HEK293 (cell line): ENCODE results near the gene RPS19.

Experiments
- CTCF ChIA-PET: fragments of 350-600 bp; formaldehyde crosslinking; extraction: SDS; loops from one replicate; lab custom pipeline; 2021; ENCODE audit warnings: antibody characterized with exemption; lab: Yijun Ruan, JAX
- POLR2A ChIA-PET: fragments of 300-600 bp; formaldehyde crosslinking; extraction: SDS; loops from one replicate; lab custom pipeline; 2020; ENCODE audit warnings: antibody characterized with exemption, inconsistent platforms; lab: Yijun Ruan, JAX
- H3K27ac ChIP-seq: fragments of 200-500 bp; sonication (Bioruptor generic); 2 replicates; pipeline ENCODE4 v1.5.1; 2014; ENCODE audit warnings: low read depth, low read length, control low read depth, inconsistent platforms; ENCODE audit errors: extremely low read depth
- H3K36me3 ChIP-seq, 2 experiments: fragments of 200-500 bp in 1 of 2; sonication (Bioruptor generic) in 1 of 2; 1 replicate in 1 of 2; 2 replicates in 1 of 2; pipeline ENCODE4 v1.5.1; 2014 to 2017; ENCODE audit warnings: inconsistent platforms in 2 of 2, low read length in 2 of 2; ENCODE audit not compliant: control insufficient read depth in 2 of 2, insufficient read depth in 1 of 2
- H3K4me1 ChIP-seq: fragments of 200-500 bp; sonication (Bioruptor generic); 2 replicates; pipeline ENCODE4 v1.5.1; 2014; ENCODE audit warnings: mild to moderate bottlenecking, low read length, inconsistent platforms; ENCODE audit not compliant: control insufficient read depth, insufficient read depth
- H3K4me3 ChIP-seq: 2 replicates; pipeline ENCODE4 v1.5.1; 2011; ENCODE audit warnings: low read depth, mild to moderate bottlenecking, control low read depth, low read length, moderate library complexity
- H3K9me3 ChIP-seq: fragments of 200-500 bp; sonication (Bioruptor generic); 2 replicates; pipeline ENCODE4 v1.5.1; 2014; ENCODE audit warnings: low read depth, low read length, inconsistent platforms; ENCODE audit not compliant: control insufficient read depth, insufficient read depth
- GLIS2 ChIP-seq: fragments of 450-650 bp; formaldehyde crosslinking; IDR thresholded peaks from 2 replicates; pipeline ENCODE4 v1.5.1; 2016; ENCODE audit warnings: missing biosample characterization, missing genetic modification characterization
- HOXA7 ChIP-seq: sonication (generic); formaldehyde crosslinking; IDR thresholded peaks from 2 replicates; pipeline ENCODE4 v1.8.1; 2022; ENCODE audit warnings: missing genetic modification reagents, borderline replicate concordance
- IKZF3 ChIP-seq: fragments of 450-650 bp; IDR thresholded peaks from 2 replicates; pipeline ENCODE4 v1.5.0; 2018; ENCODE audit warnings: missing biosample characterization, mild to moderate bottlenecking, missing genetic modification characterization, moderate library complexity
- KLF8 ChIP-seq: fragments of 450-650 bp; formaldehyde crosslinking; IDR thresholded peaks from 2 replicates; pipeline ENCODE4 v1.5.1; 2016; ENCODE audit warnings: missing biosample characterization, missing genetic modification characterization
- OVOL3 ChIP-seq: fragments of 450-650 bp; formaldehyde crosslinking; IDR thresholded peaks from 2 replicates; pipeline ENCODE4 v1.5.1; 2016; ENCODE audit warnings: missing biosample characterization, missing genetic modification characterization
- RBAK ChIP-seq: fragments of 450-650 bp; formaldehyde crosslinking; IDR thresholded peaks from 2 replicates; pipeline ENCODE4 v1.5.1; 2016; ENCODE audit warnings: missing biosample characterization, missing genetic modification characterization
- SCRT1 ChIP-seq: fragments of 450-650 bp; formaldehyde crosslinking; IDR thresholded peaks from 2 replicates; pipeline ENCODE4 v1.5.1; 2016; ENCODE audit warnings: missing biosample characterization, missing genetic modification characterization, borderline replicate concordance
- SCRT2 ChIP-seq: fragments of 450-650 bp; formaldehyde crosslinking; IDR thresholded peaks from 2 replicates; pipeline ENCODE4 v1.5.1; 2016; ENCODE audit warnings: missing biosample characterization, missing genetic modification characterization
- SP2 ChIP-seq: fragments of 450-650 bp; formaldehyde crosslinking; IDR thresholded peaks from 2 replicates; pipeline ENCODE4 v1.5.1; 2016; ENCODE audit warnings: missing biosample characterization, missing genetic modification characterization
- SP3 ChIP-seq: fragments of 450-650 bp; formaldehyde crosslinking; IDR thresholded peaks from 2 replicates; pipeline ENCODE4 v1.5.1; 2016; ENCODE audit warnings: missing biosample characterization, missing genetic modification characterization
- YY1 ChIP-seq: fragments of 450-650 bp; formaldehyde crosslinking; IDR thresholded peaks from 2 replicates; pipeline ENCODE4 v1.5.1; 2018; ENCODE audit warnings: missing biosample characterization, missing genetic modification characterization
- ZNF248 ChIP-seq: fragments of 450-650 bp; formaldehyde crosslinking; IDR thresholded peaks from 2 replicates; pipeline ENCODE4 v1.5.1; 2017; ENCODE audit warnings: missing biosample characterization, missing genetic modification characterization
- ZNF280C ChIP-seq: fragments of 450-650 bp; formaldehyde crosslinking; IDR thresholded peaks from 2 replicates; pipeline ENCODE4 v1.5.1; 2016; ENCODE audit warnings: missing biosample characterization, missing genetic modification characterization
- ZNF324 ChIP-seq: fragments of 450-650 bp; formaldehyde crosslinking; IDR thresholded peaks from 2 replicates; pipeline ENCODE4 v1.5.1; 2016; ENCODE audit warnings: missing biosample characterization, missing genetic modification characterization
- ZNF560 ChIP-seq: fragments of 450-650 bp; formaldehyde crosslinking; IDR thresholded peaks from 2 replicates; pipeline ENCODE4 v1.5.1; 2017; ENCODE audit warnings: missing biosample characterization, missing genetic modification characterization, borderline replicate concordance
- ZNF600 ChIP-seq: fragments of 450-650 bp; formaldehyde crosslinking; IDR thresholded peaks from 2 replicates; pipeline ENCODE4 v1.5.1; 2016; ENCODE audit warnings: missing biosample characterization, missing genetic modification characterization
- ZNF623 ChIP-seq: fragments of 450-650 bp; formaldehyde crosslinking; IDR thresholded peaks from 2 replicates; pipeline ENCODE4 v1.5.1; 2016; ENCODE audit warnings: missing biosample characterization, missing genetic modification characterization
- ZNF624 ChIP-seq: fragments of 450-650 bp; formaldehyde crosslinking; IDR thresholded peaks from 2 replicates; pipeline ENCODE4 v1.5.1; 2017; ENCODE audit warnings: missing biosample characterization, missing genetic modification characterization
- ZNF692 ChIP-seq: fragments of 450-650 bp; formaldehyde crosslinking; IDR thresholded peaks from 2 replicates; pipeline ENCODE4 v1.5.1; 2016; ENCODE audit warnings: missing biosample characterization, missing genetic modification characterization
- TF ChIP-seq, protein P1 (sequence below): fragments of 450-650 bp; formaldehyde crosslinking; conservative IDR thresholded peaks from 2 replicates; pipeline ENCODE4 v1.5.1; 2016; ENCODE audit warnings: low read depth, missing biosample characterization, missing genetic modification characterization
- TF ChIP-seq, protein P2 (sequence below): fragments of 450-650 bp; formaldehyde crosslinking; IDR thresholded peaks from 2 replicates; pipeline ENCODE4 v1.5.1; 2016; ENCODE audit warnings: missing biosample characterization, missing genetic modification characterization
- TF ChIP-seq, protein P3 (sequence below): fragments of 450-650 bp; formaldehyde crosslinking; IDR thresholded peaks from 2 replicates; pipeline ENCODE4 v1.5.1; 2017; ENCODE audit warnings: missing biosample characterization, missing genetic modification characterization
- TF ChIP-seq, protein P4 (sequence below): fragments of 450-650 bp; formaldehyde crosslinking; IDR thresholded peaks from 2 replicates; pipeline ENCODE4 v1.5.1; 2016; ENCODE audit warnings: missing biosample characterization, missing genetic modification characterization

The RPS19 gene

GRCh38 chr19:41868120-41868988 lies 8.3 kb downstream of the RPS19 start:
- Histone ChIP-seq H3K4me1 (peaks cover 8% of the 10 kb centered on the region; the same call in 1 of the 2 replicates), H3K36me3 (peaks cover 81 to 87% of the 10 kb centered on the region in 2 experiments), H3K4me3 (no peak overlapping the region), H3K9me3 (no peaks in the 10 kb centered on the region), H3K27ac (peak overlapping the region; percentile 35)
- ChIA-PET CTCF (interaction anchor here (1.0 to 2.1 kb wide), 4 partner anchors 9 to 167 kb away, joined by 3 to 7 read pairs (median 4); partner anchors contain the start of gene RPS19), POLR2A (interaction anchor here (0.6 to 7.2 kb wide), 7 partner anchors 9 to 91 kb away, joined by 3 to 118 read pairs (median 6); partner anchors contain the start of genes RABAC1 and RPS19)
- TF ChIP-seq KLF8 (tag by site-specific recombination) (no peak), ZNF623 (tag by site-specific recombination) (no peak), SCRT1 (tag by site-specific recombination) (peak; percentile 95), ZNF248 (tag by site-specific recombination) (no peak), RBAK (no peak), HOXA7 (CRISPR knock-in tag) (no peak), ZNF692 (tag by site-specific recombination) (peak; percentile 85), ZNF280C (no peak), SP2 (tag by site-specific recombination) (no peak), ZNF560 (no peak), ZNF624 (tag by site-specific recombination) (no peak), OVOL3 (tag by site-specific recombination) (no peak), YY1 (tag by site-specific recombination) (no peak), SCRT2 (peak; percentile 97), ZNF324 (tag by site-specific recombination) (no peak), IKZF3 (tag by site-specific recombination) (no peak), GLIS2 (tag by site-specific recombination) (0 out of 2 replicates have a peak, but pooled peaks have one; percentile 27), ZNF600 (peak; percentile 81), SP3 (tag by site-specific recombination) (no peak)
- TF ChIP-seq, protein P1, sequence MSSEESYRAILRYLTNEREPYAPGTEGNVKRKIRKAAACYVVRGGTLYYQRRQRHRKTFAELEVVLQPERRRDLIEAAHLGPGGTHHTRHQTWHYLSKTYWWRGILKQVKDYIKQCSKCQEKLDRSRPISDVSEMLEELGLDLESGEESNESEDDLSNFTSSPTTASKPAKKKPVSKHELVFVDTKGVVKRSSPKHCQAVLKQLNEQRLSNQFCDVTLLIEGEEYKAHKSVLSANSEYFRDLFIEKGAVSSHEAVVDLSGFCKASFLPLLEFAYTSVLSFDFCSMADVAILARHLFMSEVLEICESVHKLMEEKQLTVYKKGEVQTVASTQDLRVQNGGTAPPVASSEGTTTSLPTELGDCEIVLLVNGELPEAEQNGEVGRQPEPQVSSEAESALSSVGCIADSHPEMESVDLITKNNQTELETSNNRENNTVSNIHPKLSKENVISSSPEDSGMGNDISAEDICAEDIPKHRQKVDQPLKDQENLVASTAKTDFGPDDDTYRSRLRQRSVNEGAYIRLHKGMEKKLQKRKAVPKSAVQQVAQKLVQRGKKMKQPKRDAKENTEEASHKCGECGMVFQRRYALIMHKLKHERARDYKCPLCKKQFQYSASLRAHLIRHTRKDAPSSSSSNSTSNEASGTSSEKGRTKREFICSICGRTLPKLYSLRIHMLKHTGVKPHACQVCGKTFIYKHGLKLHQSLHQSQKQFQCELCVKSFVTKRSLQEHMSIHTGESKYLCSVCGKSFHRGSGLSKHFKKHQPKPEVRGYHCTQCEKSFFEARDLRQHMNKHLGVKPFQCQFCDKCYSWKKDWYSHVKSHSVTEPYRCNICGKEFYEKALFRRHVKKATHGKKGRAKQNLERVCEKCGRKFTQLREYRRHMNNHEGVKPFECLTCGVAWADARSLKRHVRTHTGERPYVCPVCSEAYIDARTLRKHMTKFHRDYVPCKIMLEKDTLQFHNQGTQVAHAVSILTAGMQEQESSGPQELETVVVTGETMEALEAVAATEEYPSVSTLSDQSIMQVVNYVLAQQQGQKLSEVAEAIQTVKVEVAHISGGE, result no peak
- TF ChIP-seq, protein P2, sequence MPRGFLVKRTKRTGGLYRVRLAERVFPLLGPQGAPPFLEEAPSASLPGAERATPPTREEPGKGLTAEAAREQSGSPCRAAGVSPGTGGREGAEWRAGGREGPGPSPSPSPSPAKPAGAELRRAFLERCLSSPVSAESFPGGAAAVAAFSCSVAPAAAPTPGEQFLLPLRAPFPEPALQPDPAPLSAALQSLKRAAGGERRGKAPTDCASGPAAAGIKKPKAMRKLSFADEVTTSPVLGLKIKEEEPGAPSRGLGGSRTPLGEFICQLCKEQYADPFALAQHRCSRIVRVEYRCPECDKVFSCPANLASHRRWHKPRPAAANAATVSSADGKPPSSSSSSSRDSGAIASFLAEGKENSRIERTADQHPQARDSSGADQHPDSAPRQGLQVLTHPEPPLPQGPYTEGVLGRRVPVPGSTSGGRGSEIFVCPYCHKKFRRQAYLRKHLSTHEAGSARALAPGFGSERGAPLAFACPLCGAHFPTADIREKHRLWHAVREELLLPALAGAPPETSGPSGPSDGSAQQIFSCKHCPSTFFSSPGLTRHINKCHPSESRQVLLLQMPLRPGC (tag by site-specific recombination), result no peak
- TF ChIP-seq, protein P3, sequence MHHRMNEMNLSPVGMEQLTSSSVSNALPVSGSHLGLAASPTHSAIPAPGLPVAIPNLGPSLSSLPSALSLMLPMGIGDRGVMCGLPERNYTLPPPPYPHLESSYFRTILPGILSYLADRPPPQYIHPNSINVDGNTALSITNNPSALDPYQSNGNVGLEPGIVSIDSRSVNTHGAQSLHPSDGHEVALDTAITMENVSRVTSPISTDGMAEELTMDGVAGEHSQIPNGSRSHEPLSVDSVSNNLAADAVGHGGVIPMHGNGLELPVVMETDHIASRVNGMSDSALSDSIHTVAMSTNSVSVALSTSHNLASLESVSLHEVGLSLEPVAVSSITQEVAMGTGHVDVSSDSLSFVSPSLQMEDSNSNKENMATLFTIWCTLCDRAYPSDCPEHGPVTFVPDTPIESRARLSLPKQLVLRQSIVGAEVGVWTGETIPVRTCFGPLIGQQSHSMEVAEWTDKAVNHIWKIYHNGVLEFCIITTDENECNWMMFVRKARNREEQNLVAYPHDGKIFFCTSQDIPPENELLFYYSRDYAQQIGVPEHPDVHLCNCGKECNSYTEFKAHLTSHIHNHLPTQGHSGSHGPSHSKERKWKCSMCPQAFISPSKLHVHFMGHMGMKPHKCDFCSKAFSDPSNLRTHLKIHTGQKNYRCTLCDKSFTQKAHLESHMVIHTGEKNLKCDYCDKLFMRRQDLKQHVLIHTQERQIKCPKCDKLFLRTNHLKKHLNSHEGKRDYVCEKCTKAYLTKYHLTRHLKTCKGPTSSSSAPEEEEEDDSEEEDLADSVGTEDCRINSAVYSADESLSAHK (tag by site-specific recombination), result peak; percentile 65
- TF ChIP-seq, protein P4, sequence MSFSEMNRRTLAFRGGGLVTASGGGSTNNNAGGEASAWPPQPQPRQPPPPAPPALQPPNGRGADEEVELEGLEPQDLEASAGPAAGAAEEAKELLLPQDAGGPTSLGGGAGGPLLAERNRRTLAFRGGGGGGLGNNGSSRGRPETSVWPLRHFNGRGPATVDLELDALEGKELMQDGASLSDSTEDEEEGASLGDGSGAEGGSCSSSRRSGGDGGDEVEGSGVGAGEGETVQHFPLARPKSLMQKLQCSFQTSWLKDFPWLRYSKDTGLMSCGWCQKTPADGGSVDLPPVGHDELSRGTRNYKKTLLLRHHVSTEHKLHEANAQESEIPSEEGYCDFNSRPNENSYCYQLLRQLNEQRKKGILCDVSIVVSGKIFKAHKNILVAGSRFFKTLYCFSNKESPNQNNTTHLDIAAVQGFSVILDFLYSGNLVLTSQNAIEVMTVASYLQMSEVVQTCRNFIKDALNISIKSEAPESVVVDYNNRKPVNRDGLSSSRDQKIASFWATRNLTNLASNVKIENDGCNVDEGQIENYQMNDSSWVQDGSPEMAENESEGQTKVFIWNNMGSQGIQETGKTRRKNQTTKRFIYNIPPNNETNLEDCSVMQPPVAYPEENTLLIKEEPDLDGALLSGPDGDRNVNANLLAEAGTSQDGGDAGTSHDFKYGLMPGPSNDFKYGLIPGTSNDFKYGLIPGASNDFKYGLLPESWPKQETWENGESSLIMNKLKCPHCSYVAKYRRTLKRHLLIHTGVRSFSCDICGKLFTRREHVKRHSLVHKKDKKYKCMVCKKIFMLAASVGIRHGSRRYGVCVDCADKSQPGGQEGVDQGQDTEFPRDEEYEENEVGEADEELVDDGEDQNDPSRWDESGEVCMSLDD, result no peak
